Colonic mucosa (tissue), 4 donors: ENCODE measurements around the gene AACS. TPM values are rescaled to one million over a fixed set of nuclear protein-coding genes. Genes with fewer than 3 reads are reported as not detected.

Source experiments
- DNase-seq: peaks from one replicate; pipeline ENCODE4 v3.0.0-alpha.2; 2020
- H3K27ac ChIP-seq: fragments of 200-600 bp; one replicate; pipeline ENCODE4 v1.8.0; 2021
- H3K27me3 ChIP-seq: fragments of 200-600 bp; one replicate; pipeline ENCODE4 v1.8.0; 2021
- H3K36me3 ChIP-seq: fragments of 200-600 bp; one replicate; pipeline ENCODE4 v1.8.0; 2021
- H3K4me1 ChIP-seq: fragments of 200-600 bp; one replicate; pipeline ENCODE4 v1.8.0; 2021; ENCODE audit warnings: mild to moderate bottlenecking
- H3K4me3 ChIP-seq: fragments of 200-600 bp; one replicate; pipeline ENCODE4 v1.8.0; 2021
- H3K9ac ChIP-seq, 2 donors: one replicate each; pipeline ENCODE4 v1.7.0; 2013; ENCODE audit warnings: control low read depth in 2 of 2, low read depth in 2 of 2, low read length in 2 of 2
- H3K9me3 ChIP-seq: fragments of 200-600 bp; one replicate; pipeline ENCODE4 v1.8.0; 2021
- CTCF ChIP-seq: fragments of 200-600 bp; IDR thresholded peaks from one replicate; pipeline ENCODE4 v1.8.0; 2022; ENCODE audit warnings: antibody characterized with exemption, mild to moderate bottlenecking
- intact Hi-C: fragments of 100-400 bp; cut with DNase I; formaldehyde crosslinking; loops from one replicate; pipeline ENCODE4 v1.14.1; 2022
- total RNA-seq, 2 donors: library from RNA; stranded (reverse); fragmentation: NEBNext Ultra II Directional in 1 of 2; extraction: Animal tissue kit (Norgen Biotek cat#: 25700) in 1 of 2; gene quantifications; one replicate each; pipeline ENCODE4 v1.2.1, GENCODE V29; 2021
- donor health status: healthy.
- donor health status: DM: no; HTN: no; CAD: no.
- donor health status: DM: no; HTN: no; CAD: no.

AACS gene
- total RNA-seq, 2 donors from 2014 or later = 50.7 to 58.1 TPM

- Histone ChIP-seq H3K36me3 (no peaks in the 10 kb centered on the region), H3K27ac (no peak overlapping the region), H3K4me1 (peaks cover 8% of the 10 kb centered on the region), H3K27me3 (no peaks in the 10 kb centered on the region), H3K9ac (no peak overlapping the region), H3K4me3 (no peak overlapping the region), H3K9me3 (no peaks in the 10 kb centered on the region)
- DNase-seq = no peak
- TF ChIP-seq CTCF = no peak
- intact Hi-C loops = no loop called here
Measured at GRCh38 chr12:125129591-125130255, 64.5 kb downstream of the AACS start.

- no peaks in the 10 kb centered on the region for H3K36me3 ChIP-seq
- no peak for TF ChIP-seq CTCF
Measured at GRCh38 chr12:125131958-125132357, 66.7 kb downstream of the AACS start.

DNA sequence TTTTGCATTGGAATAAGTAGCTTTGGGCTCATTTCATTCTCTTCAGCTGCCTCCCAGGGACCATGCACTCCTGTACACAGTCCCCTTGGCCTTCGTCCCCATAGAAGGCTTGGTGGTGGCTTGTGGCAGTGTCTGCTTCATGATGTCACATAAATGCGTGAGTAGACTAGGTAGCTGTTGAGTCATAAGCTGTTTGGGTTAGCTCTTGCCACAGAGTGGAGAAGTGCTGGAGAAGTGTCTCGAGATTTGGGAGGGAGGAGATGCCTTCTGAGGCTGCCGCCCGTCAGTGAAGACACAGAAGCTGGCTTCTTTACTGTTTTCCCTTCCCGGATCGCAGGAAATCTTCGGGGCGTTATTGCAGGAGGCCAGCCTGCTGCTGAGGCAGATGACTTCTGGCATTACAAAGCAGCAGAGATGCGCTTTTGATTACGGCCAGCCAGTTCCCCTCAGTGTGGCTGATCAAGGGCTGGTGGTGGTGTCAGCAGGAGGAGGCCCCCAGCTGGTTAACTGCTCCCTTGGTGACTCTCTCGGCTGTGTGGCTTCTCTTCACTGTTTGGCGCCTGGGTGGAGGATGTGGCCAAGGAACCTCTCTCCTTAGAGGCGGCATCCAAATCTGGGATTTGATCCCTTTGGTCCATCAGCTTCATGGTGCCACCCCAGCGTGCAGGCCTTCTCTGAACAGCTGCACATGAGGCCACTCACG lies 67.6 kb downstream of the AACS start:
- Histone ChIP-seq H3K36me3 (no peaks in the 10 kb centered on the region), H3K27ac (no peak overlapping the region), H3K9me3 (no peaks in the 10 kb centered on the region), H3K4me3 (no peak overlapping the region), H3K9ac (no peak overlapping the region), H3K27me3 (no peaks in the 10 kb centered on the region), H3K4me1 (no peaks in the 10 kb centered on the region)
- intact Hi-C loops = no loop called here
- no peak for TF ChIP-seq CTCF
- DNase-seq = no peak

More at GRCh38 chr12:125131958-125132357, 66.7 kb downstream of the AACS start:
- no peak for DNase-seq
- Histone ChIP-seq H3K27me3 (no peaks in the 10 kb centered on the region), H3K4me3 (no peak overlapping the region), H3K9me3 (no peaks in the 10 kb centered on the region), H3K27ac (no peak overlapping the region), H3K9ac (no peak overlapping the region), H3K4me1 (no peaks in the 10 kb centered on the region)
- intact Hi-C loops = no loop called here

GRCh38 chr12:125133616-125134015 lies 68.4 kb downstream of the AACS start:
- no peaks in the 10 kb centered on the region for H3K9me3 ChIP-seq
- no peak for DNase-seq
- H3K27me3 ChIP-seq = no peaks in the 10 kb centered on the region
- no peak overlapping the region for H3K9ac ChIP-seq
- H3K27ac ChIP-seq = no peak overlapping the region
- no peak overlapping the region for H3K4me3 ChIP-seq
- intact Hi-C loops = no loop called here
- no peaks in the 10 kb centered on the region for H3K4me1 ChIP-seq
- no peak for TF ChIP-seq CTCF
- H3K36me3 ChIP-seq = no peaks in the 10 kb centered on the region

DNA sequence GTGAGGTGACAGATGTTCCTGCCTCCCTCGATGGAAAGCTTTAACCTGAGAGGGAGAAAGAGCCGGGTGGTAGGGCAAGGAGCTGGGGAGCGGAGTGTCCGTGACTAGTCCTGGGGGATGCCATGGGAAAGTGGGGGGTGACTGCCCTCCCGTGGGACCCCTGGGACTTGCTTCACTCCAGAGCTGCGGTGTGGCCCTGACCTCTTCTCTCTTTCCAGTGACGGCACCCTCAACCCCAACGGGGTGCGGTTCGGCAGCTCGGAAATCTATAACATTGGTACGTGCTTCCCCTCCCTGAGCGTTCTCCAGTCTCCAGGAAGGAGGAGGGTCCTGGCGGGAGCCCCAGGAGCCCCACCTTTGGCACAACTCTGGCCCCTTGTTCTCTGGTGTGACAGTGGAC lies 69.3 kb downstream of the AACS start:
- Histone ChIP-seq H3K36me3 (no peaks in the 10 kb centered on the region), H3K27ac (no peak overlapping the region), H3K27me3 (no peaks in the 10 kb centered on the region), H3K9ac (no peak overlapping the region), H3K4me3 (no peak overlapping the region), H3K9me3 (no peaks in the 10 kb centered on the region), H3K4me1 (no peaks in the 10 kb centered on the region)
- TF ChIP-seq CTCF = no peak
- intact Hi-C loops = no loop called here
- no peak for DNase-seq
